Erythroblast (primary cell): ENCODE measurements around the gene AHSP.
"Not testable (repeated sequence)": the region's sequence is repeated elsewhere in the genome, so short reads cannot be mapped to it uniquely, and the experiment has no call there.

Experiments
- DNase-seq, 2 experiments: peaks; one replicate each; lab custom pipeline; 2025; lab: John Stamatoyannopoulos, UW
- GATA1 ChIP-seq: IDR thresholded peaks from 2 replicates; pipeline ENCODE4 v1.6.1; 2011; ENCODE audit warnings: low read depth, mild to moderate bottlenecking, control low read depth, low read length, moderate library complexity
- POLR2A ChIP-seq: IDR thresholded peaks from 2 replicates; pipeline ENCODE4 v1.6.1; 2011; ENCODE audit warnings: mild to moderate bottlenecking, low read length

The AHSP gene, protein sequence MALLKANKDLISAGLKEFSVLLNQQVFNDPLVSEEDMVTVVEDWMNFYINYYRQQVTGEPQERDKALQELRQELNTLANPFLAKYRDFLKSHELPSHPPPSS

DNA sequence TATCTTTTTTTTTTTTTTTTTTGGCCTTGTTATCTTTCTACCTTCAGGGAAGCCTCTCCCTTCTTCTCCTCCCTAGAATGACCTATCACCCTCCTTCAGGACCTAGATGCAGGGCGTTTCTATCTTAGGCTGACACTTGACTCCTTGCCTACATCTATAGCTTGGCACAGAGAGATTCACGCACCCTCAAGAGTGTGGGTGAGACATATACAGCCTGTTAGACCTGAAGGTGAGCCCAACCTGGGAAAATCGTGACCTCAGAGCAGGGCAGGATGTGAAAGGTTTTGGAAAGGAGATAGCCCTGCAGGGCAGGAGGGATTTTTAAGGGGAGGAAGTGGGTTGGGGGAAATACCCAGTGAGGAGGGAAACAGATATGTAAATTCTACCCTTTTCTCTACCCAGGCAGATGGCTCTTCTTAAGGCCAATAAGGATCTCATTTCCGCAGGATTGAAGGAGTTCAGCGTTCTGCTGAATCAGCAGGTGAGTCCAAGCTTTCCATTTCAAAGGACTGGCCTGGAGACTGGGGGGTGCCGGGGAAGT is at the start of gene AHSP:
Gene AHSP, plus strand, starts transcription at position 167 of the 541 bp plus-strand sequence. Its CDS starts 240 bp downstream, at position 407.
- DNase-seq: peak; percentile 92 to 96
- TF ChIP-seq GATA1 (peak; percentile 28), POLR2A (peak; percentile 99)

DNA sequence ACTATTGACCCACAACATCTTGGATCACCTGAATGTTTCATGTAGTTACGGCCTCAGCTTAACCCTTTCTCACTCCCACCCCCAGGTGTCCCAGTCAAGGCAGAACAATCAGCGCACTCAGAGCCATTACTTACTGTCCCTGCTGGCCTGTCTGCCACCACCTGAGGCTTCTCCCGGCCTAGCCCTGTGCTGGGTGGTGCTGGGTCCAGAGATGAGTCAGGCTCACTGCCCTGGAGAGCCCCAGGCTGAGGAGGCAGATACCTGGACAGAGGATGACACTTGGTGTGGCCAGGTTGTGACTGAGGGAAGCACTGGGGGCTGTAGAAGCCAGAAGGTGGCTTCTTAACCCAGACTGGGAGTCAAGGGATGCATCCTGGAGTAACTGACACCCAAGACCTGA is 48.7 kb upstream of the AHSP start:
- TF ChIP-seq GATA1 (no peak), POLR2A (no peak)
- DNase-seq: no peak

DNA sequence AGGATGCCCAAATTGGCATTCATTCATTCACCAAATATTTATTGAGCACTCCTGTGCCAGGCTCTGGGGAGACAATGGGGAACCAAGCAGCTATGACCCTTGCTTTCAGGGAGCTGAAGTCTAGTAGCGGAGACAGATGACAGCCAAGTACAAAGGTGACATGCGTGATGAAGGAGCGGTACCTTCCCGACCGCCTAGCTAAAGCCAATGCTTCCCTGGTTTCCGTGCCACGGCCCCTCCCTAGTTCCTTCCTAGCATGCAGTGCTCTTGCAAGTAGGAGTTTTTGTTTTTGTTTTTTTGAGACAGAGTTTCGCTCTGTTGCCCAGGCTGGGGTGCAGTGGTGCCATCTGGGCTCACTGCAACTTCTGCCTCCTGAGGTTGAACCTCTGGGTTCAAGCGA is 47.9 kb upstream of the AHSP start:
- no peak for TF ChIP-seq GATA1
- no peak for TF ChIP-seq POLR2A
- no peak for DNase-seq

DNA sequence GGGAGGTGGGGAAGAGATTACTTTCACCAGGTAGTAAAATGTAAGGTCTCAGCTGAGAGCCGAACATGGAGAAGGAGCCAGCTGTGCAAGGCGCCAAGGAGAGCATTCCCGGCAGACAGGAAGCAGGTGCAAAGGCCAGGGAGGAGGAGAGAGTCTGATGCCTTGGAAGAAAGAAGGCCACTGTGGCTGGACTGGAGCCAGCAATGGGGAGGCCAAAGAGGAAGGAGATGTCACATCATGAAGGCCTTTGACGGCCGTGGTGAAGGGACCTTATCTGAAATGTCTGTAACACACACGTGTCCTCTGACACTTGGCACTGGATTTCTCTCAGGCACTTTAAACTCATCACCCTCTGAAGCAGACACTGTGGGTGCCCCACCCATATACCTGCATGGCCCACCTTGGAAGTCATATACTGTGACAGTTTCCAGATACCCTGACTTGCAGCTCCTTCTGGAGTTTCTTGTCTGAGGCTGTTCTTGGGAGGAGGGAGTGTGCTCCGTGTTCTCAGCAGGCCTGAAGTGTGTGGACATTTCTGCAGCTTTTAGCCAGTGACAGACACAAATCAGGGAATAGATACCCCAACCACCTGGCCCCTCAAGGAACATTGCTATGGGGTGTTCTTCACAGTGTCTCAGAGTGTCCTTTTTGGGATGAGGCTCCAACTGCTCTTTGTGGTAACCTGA is 46.7 kb upstream of the AHSP start:
- peak; percentile 71 to 74 for DNase-seq
- TF ChIP-seq GATA1 (no peak), POLR2A (no peak)

DNA sequence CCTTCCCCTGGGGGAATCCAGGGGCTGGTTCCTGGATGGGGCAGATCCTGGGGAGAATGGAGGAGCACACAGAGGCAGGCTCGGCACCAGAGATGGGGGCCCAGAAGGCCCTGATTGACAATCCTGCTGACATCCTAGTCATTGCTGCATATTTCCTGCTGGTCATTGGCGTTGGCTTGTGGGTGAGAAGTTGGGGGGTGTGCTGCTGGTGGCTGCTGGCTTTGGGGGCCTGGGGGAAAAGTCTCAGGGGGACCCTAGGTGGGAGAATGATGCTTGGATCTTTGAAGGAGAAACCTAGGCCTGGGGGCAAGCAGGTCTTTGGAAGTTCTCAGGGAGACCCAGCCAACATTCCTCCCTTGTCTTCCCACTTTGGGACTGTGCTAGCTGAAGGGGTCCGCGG is 44.6 kb upstream of the AHSP start, which contains the start of gene SLC5A2:
Gene SLC5A2, plus strand, starts transcription at position 43 of the 400 bp plus-strand sequence. Its CDS starts 14 bp downstream, at position 57.
- TF ChIP-seq POLR2A (no peak), GATA1 (no peak)
- no peak for DNase-seq

DNA sequence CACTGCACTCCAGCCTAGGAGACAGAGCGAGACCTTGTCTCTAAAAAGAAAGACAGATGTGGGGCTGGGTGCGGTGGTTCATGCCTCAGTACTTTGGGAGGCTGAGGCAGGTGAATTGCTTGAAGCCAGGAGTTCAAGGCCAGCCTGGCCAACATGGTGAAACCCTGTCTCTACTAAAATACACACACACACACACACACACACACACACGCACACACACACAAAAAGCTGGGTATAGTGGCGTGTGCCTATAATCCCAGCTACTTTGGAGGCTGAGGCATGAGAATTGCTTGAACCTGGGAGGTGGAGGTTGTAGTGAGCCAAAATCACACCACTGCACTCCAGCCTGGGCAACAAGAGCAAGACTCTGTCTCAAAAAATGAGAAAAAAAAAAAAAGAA is 43.7 kb upstream of the AHSP start:
- not testable (repeated sequence) for DNase-seq

DNA sequence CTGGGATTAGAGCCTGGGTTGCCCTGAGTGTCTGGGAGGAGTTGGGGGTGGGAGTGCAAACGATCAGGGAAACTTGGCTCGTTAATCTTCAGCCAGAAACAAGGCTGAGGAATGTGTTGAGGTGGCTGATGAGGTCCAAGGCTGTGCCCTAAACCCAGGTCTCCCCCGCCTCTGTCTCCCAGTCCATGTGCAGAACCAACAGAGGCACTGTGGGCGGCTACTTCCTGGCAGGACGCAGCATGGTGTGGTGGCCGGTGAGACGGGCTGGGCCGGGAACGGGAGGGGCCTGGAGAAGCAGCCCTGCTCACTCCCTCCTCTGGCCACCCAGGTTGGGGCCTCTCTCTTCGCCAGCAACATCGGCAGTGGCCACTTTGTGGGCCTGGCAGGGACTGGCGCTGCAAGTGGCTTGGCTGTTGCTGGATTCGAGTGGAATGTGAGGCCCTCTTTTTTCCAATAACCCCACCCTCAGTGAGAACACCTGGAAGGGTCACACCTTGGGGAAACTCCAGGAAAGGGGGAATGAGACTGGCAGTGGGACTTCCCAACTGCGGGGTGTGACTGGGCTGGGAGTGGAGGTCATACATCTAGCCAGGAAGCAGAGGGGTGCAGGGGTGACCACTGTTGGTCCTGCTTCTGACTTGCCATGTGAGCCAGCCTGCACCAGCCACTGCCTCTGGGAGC is 43.1 kb upstream of the AHSP start:
- TF ChIP-seq GATA1: no peak
- TF ChIP-seq POLR2A: no peak
- DNase-seq: no peak

DNA sequence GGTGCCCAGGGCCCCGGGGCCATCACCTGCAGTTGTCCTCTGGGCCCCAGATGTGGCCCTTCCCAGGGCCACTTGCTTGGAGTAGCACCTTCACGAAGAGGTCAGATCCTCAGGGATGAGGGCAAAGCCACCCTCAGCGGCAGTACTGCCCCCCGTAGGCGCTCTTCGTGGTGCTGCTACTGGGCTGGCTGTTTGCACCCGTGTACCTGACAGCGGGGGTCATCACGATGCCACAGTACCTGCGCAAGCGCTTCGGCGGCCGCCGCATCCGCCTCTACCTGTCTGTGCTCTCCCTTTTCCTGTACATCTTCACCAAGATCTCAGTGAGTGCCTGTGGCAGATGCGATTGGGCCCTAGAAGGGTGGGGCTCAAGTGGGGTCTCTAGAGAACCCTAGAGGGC is 42.1 kb upstream of the AHSP start:
- no peak for TF ChIP-seq POLR2A
- TF ChIP-seq GATA1: no peak
- no peak for DNase-seq

DNA sequence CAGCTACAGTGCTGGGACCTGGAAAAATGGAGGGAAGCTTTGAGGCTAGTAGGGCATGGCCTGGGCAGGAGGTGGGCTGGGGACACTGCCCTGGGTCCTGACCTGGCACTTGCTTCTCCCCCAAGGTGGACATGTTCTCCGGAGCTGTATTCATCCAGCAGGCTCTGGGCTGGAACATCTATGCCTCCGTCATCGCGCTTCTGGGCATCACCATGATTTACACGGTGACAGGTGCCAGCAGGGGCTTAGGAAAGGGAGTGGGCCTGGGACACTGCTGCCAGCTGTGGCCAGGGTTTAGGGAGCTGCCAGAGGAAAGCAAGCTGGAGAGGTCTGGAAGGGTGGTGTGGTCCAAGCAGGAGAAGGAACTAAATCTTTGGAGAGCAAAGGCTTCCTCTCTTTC is 41.7 kb upstream of the AHSP start:
- DNase-seq: no peak
- TF ChIP-seq GATA1 (no peak), POLR2A (no peak)

DNA sequence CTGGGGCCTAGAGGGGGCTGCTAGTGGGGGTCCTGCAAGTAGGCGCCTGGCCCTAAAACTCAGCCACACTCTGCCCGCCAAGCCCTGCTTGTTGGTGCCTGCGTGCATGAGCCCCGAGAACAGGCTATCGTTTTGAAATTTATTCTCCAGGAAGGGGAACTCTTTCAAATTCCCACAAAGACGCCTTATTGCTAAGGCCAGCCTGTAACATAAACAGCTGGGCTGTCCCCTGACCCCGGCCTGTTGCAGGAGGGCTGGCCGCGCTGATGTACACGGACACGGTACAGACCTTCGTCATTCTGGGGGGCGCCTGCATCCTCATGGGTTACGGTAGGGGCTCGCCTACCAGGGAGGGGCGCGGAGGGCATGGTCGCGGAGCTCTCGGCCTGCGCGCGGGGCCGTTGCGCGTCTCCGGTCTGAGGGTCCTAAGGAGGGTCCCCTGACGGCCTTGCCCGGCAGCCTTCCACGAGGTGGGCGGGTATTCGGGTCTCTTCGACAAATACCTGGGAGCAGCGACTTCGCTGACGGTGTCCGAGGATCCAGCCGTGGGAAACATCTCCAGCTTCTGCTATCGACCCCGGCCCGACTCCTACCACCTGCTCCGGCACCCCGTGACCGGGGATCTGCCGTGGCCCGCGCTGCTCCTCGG is 40.5 kb upstream of the AHSP start:
- no peak for DNase-seq
- TF ChIP-seq POLR2A: no peak
- TF ChIP-seq GATA1: no peak

DNA sequence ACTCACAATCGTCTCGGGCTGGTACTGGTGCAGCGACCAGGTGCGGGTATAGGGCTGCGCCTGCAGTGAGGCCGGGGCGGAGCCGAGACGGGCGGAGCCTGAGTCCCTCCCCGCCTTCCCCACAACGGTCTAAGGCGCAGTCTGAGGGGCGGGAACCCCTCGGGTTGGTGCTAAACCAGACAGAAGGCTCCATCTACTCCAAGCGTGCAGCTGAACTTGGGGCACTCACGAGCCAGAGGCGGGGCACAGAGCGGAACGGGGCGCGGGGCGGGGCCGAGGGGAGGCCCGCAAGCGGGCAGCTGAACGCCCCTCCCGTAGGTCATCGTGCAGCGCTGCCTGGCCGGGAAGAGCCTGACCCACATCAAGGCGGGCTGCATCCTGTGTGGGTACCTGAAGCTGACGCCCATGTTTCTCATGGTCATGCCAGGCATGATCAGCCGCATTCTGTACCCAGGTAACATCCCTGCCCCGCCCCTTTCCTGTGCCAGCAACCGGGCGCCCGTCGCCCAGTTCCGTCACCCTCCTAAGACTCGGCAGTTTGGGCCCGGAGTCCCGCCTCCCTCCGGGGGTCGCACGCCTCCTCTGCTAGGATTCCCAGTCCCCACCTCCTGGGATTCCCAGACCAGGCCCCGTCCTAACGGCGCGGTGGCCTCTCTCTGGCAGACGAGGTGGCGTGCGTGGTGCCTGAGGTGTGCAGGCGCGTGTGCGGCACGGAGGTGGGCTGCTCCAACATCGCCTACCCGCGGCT is 39.8 kb upstream of the AHSP start:
- TF ChIP-seq GATA1 (no peak), POLR2A (peak; percentile 43)

DNA sequence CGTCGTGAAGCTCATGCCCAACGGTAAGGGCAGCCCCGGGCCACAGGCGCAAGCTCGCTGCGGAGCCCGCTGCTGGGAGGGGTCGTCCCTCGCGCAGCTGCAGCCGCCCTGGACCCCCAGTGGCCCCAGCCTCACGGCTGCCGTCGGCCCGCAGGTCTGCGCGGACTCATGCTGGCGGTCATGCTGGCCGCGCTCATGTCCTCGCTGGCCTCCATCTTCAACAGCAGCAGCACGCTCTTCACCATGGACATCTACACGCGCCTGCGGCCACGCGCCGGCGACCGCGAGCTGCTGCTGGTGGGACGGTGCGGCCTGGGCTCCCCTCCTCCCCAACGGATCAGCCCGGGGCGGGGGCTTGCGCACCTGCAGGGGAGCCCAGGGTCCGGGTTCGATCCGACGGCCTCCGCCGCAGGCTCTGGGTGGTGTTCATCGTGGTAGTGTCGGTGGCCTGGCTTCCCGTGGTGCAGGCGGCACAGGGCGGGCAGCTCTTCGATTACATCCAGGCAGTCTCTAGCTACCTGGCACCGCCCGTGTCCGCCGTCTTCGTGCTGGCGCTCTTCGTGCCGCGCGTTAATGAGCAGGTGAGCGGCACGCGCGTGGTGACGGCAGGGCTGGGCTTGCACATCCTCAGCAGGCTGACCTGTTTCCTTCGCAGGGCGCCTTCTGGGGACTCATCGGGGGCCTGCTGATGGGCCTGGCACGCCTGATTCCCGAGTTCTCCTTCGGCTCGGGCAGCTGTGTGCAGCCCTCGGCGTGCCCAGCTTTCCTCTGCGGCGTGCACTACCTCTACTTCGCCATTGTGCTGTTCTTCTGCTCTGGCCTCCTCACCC is 39.0 kb upstream of the AHSP start:
- TF ChIP-seq POLR2A (no peak), GATA1 (no peak)
- DNase-seq: peak in 1 of 2 experiments; percentile 45

More for the DNA sequence above, 39.8 kb upstream of the AHSP start:
- DNase-seq: peak; percentile 80 to 84

DNA sequence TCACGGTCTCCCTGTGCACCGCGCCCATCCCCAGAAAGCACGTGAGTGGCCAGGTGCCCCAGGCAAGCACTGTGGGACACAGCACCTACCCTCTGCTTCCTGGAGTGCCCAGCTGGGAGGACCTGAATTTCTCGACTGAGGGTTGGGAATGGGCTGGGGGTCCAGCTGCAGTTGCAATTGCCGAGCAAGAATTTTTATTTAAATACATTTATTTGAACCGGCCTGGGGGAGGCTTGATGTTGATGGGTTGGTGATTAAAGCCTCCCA is 38.5 kb upstream of the AHSP start:
- no peak for TF ChIP-seq POLR2A
- TF ChIP-seq GATA1: no peak
- DNase-seq: no peak
